A549 treated with AZD9567 at 1 μM for 4 hours (cell line): Measurements from ENCODE around the gene MIA2. TPM values are rescaled to one million over a fixed set of nuclear protein-coding genes. Genes with fewer than 3 reads are reported as not detected.

Source experiments
- total RNA-seq: library from RNA; stranded (reverse); fragments of 200-300 nt; extraction: Qiagen RNA extraction; gene quantifications from 5 replicates; pipeline ENCODE4 v1.2.3, GENCODE V29; 2022; ENCODE audit not compliant: insufficient read depth

Gene MIA2
- 18.7 to 19.9 TPM (median 19.5 TPM) in 5 replicates for total RNA-seq

DNA sequence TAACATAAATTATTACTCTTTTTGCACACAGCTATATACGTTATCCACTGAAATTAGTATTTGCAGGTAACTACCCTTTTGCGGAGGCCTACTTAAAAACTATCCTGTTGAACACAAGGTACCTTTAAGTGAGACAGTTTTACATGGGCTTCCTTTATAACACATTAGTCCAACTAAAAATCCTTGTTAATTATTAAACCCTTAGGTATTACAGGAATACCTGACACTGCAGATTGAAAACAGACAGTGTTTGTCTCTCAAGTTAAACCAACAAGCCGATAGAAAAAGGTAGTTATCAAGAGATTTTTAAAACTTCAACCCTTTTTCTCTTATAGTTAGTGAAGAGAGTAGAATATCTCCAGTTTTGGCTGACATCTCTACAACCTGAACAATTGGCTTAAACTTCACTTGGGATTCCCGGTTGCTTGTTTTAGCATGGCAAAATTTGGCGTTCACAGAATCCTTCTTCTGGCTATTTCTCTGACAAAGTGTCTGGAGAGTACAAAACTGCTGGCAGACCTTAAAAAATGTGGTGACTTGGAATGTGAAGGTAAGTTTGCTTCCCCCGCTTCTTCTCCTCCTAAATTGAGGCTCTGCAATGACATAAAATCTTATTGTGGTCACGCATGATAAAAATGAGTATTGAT, at the start of gene MIA2:
MIA2 (plus strand) TSS at position 236 of the 647 bp plus-strand sequence; CDS start at position 436, 200 bp downstream.

DNA sequence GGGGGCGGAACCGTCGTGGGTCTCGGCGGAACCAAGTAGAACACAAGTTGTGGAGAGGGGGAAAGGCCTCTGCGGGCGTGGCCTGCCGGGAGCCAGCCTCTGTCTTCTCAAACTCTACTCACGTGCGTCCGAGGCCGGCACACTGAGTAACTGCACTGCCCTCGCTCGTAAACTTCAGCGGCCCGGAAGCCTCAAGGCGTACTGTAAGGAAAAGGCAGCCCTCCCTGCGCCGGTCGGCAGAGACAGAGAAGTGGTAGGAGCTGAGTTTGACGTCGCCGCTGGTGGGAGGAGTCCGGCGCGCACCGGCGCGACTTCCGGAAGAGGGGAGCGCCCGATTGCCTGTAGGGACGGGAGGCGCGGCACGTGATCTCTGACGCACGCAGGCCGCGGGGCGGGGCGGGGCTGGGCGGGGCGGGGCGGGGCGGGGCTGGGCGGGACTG, 198.5 kb downstream of the MIA2 start, which contains the start of gene FBXO33:
FBXO33 (minus strand) TSS at position 255 of the 440 bp plus-strand sequence. CDS start 271 bp downstream, outside the sequence.

Other genes with a start within 250 kb of the MIA2 start
- gene SEC23A, start 130.7 kb upstream of the MIA2 start, total RNA-seq: 60.8 to 95.6 TPM (median 73.7 TPM) in 5 replicates
- 24.5 to 59.1 TPM (median 26.4 TPM) in 5 replicates for gene GEMIN2, start 119.6 kb upstream of the MIA2 start, total RNA-seq
- gene TRAPPC6B, start 63.6 kb upstream of the MIA2 start, total RNA-seq: 12.4 to 16.1 TPM (median 15.4 TPM) in 5 replicates
- gene PNN, start 58.7 kb upstream of the MIA2 start, total RNA-seq: 40.6 to 49.2 TPM (median 45.5 TPM) in 5 replicates
- gene FBXO33, start 198.5 kb downstream of the MIA2 start, total RNA-seq: 7.9 to 9.9 TPM (median 9.0 TPM) in 5 replicates